ENCODE measurements around the gene GPR3. TPM values are rescaled to one million over a fixed set of nuclear protein-coding genes. Genes with fewer than 3 reads are reported as not detected.

GPR3 gene
- total and polyA plus RNA-seq, 2 donors from 2014 or later, result 0.38 to 0.77 TPM

GRCh38 chr1:27356277-27356618 is 36.2 kb upstream of the GPR3 start:
- Histone ChIP-seq H3K27me3 (ENCODE audit: control insufficient read depth, insufficient read depth, low read length) (no peaks in the 10 kb centered on the region), H3K27ac (ENCODE audit: low read depth in 2 of 2, low read length in 2 of 2) (no peak overlapping the region), H3K36me3 (ENCODE audit: control insufficient read depth in 2 of 3, insufficient read depth in 3 of 3, low read length in 3 of 3) (peaks cover 0 to 6% (median 0%) of the 10 kb centered on the region in 3 donors), H3K9ac (ENCODE audit: low read length in 3 of 3) (no peak overlapping the region), H3K4me3 (ENCODE audit: low read length in 3 of 3) (no peak overlapping the region), H3K9me3 (ENCODE audit: control insufficient read depth in 2 of 3, insufficient read depth in 1 of 3, low read length in 3 of 3) (no peaks in the 10 kb centered on the region), H3K4me1 (ENCODE audit: control insufficient read depth in 2 of 3, insufficient read depth in 2 of 3, low read depth in 1 of 3, low read length in 3 of 3) (peaks cover 0 to 6% (median 0%) of the 10 kb centered on the region in 3 donors)
- intact Hi-C loops (cut with DNase I), result no loop called here
- DNase-seq, result peak in 1 of 5 donors; percentile 57
- TF ChIP-seq CTCF (IDR thresholded peaks at IDR 0.05; ENCODE audit: borderline replicate concordance, extremely low read depth, insufficient read depth), result no peak
- no peak for FAIRE-seq

- DNase-seq (peak in 2 of 5 donors; percentile 73 to 76), FAIRE-seq (no peak)
- H3K36me3 ChIP-seq (ENCODE audit: control insufficient read depth in 2 of 3, insufficient read depth in 3 of 3, low read length in 3 of 3), result peaks cover 0 to 9% (median under 1%) of the 10 kb centered on the region in 3 donors
- peak overlapping the region in 1 of 3 donors; percentile 46 for H3K9ac ChIP-seq (ENCODE audit: low read length in 3 of 3)
- no peak overlapping the region for H3K4me3 ChIP-seq (ENCODE audit: low read length in 3 of 3)
- intact Hi-C loops (cut with DNase I), result no loop called here
- no peak overlapping the region for H3K27ac ChIP-seq (ENCODE audit: low read depth in 2 of 2, low read length in 2 of 2)
- peaks cover 0 to 6% (median 0%) of the 10 kb centered on the region in 3 donors for H3K4me1 ChIP-seq (ENCODE audit: control insufficient read depth in 2 of 3, insufficient read depth in 2 of 3, low read depth in 1 of 3, low read length in 3 of 3)
- no peaks in the 10 kb centered on the region for H3K9me3 ChIP-seq (ENCODE audit: control insufficient read depth in 2 of 3, insufficient read depth in 1 of 3, low read length in 3 of 3)
- H3K27me3 ChIP-seq (ENCODE audit: control insufficient read depth, insufficient read depth, low read length), result no peaks in the 10 kb centered on the region
- TF ChIP-seq CTCF (IDR thresholded peaks at IDR 0.05; ENCODE audit: borderline replicate concordance, extremely low read depth, insufficient read depth), result no peak
Observed at GRCh38 chr1:27356619-27357280, 35.7 kb upstream of the GPR3 start.

- Histone ChIP-seq H3K27me3 (ENCODE audit: control insufficient read depth, insufficient read depth, low read length) (no peaks in the 10 kb centered on the region), H3K36me3 (ENCODE audit: control insufficient read depth in 2 of 3, insufficient read depth in 3 of 3, low read length in 3 of 3) (peaks cover 0 to 11% (median 8%) of the 10 kb centered on the region in 3 donors), H3K9me3 (ENCODE audit: control insufficient read depth in 2 of 3, insufficient read depth in 1 of 3, low read length in 3 of 3) (no peaks in the 10 kb centered on the region), H3K27ac (ENCODE audit: low read depth in 2 of 2, low read length in 2 of 2) (no peak overlapping the region), H3K4me1 (ENCODE audit: control insufficient read depth in 2 of 3, insufficient read depth in 2 of 3, low read depth in 1 of 3, low read length in 3 of 3) (peaks cover 0 to 6% (median 0%) of the 10 kb centered on the region in 3 donors), H3K4me3 (ENCODE audit: low read length in 3 of 3) (no peak overlapping the region), H3K9ac (ENCODE audit: low read length in 3 of 3) (peak overlapping the region in 1 of 3 donors; percentile 46)
- intact Hi-C loops (cut with DNase I), result no loop called here
- FAIRE-seq (no peak), DNase-seq (peak; percentile 74 to 89 (median 85))
- TF ChIP-seq CTCF (IDR thresholded peaks at IDR 0.05; ENCODE audit: borderline replicate concordance, extremely low read depth, insufficient read depth), result peak; percentile 91
Observed at GRCh38 chr1:27357281-27358037, 35.0 kb upstream of the GPR3 start.
